DMS153 (cell line): Measurements from ENCODE around the gene B4GALNT4.
"Not testable (repeated sequence)": the region's sequence is repeated elsewhere in the genome, so short reads cannot be mapped to it uniquely, and the experiment has no call there.

ENCODE experiments used
- DNase-seq: peaks from one replicate; lab custom pipeline; 2025; lab: John Stamatoyannopoulos, UW

The B4GALNT4 gene

DNA sequence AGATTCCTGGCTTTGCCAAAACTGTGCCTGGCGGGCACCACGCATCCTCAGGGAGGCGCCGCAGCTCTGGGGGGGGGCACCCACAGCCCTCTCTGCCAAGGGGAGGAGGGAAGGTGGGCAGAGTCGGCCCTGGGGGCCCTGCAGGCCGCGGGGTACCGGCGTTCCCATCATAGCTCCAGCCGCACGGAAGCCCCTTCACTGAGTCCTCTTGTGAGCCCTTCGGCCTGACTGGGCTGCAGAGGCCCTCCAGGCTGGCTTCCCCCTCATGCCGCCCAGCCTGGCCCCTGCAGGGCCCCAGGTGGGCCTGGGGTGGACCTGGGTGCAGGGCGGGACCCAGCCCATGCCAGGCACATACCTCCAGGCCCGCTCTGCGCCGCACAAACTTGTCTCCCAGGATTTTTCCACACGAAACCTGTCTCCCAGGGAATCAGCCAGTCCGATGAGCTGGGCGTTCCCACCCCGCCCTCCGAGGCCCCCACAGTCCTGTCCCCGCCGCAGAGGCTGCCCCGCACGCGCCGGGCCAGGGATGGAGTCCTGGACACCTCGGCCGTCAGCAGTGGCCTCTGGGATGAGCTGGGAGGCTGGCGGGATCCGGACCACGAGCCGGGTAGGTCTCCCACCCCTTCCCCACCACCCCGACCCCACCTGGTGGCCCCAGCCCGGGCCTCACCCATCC is 22.9 kb downstream of the B4GALNT4 start:
- DNase-seq, result no peak

DNA sequence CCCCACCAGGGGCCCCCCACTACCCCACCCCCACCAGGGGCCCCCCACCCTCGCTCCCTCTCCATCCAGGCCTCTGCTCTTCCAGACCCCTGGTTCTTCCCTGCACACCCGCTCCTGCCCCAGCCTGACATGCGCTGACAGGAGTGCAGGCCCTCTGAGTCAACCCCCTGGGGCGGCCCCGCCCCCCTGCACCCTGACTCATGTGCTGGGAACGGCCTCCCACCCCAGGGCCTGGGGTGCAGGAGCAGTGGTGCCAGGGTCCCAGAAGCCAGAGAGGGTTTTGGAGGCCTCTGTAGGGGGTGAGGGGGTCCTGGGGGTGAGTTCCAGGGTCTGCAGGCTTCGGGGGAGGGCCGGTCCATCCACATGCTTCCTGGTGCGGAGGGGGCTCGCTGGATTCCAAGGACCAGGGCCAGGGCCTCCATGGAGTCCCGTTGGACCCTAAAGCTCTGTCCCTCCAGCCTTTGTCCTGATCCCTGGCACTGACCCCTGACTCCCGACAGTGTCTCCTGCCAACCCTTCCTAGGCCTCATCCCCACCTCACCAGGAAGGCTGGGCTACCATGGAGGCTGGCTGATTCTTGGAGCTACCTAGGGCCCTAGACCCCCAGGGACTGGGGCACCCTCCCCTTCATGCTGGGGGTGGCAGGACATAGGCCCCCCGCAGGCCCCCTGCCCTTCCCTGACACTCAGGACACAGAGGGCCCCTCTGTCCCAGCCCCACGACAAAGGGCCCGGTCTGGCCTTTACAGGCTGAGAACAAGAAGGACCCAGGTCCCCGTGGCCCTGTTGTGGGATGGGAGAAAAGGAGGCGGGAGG is 24.1 kb downstream of the B4GALNT4 start:
- no peak for DNase-seq

- DNase-seq, result peak; percentile 64
Measured at GRCh38 chr11:394034-394857, 24.9 kb downstream of the B4GALNT4 start, which contains the start of gene PKP3. Gene PKP3, plus strand, starts transcription at chr11:394209. Its CDS starts 84 bp downstream, at chr11:394293.

GRCh38 chr11:394858-395655 is 25.8 kb downstream of the B4GALNT4 start:
- no peak for DNase-seq

- no peak for DNase-seq
Measured at GRCh38 chr11:395866-396265, 26.6 kb downstream of the B4GALNT4 start.

DNA sequence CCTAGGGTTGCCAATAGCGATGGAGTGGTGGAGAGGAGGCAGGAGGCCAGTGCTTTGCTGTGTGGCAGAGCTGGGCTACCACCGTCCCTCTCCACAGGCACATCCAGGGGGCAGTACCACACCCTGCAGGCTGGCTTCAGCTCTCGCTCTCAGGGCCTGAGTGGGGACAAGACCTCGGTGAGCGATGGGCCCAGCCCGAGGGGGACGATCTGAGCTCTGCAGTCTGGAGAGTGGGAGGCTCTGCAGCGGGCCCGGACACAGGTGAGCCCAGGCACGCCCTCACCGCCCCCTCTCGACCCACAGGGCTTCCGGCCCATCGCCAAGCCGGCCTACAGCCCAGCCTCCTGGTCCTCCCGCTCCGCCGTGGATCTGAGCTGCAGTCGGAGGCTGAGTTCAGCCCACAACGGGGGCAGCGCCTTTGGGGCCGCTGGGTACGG is 27.2 kb downstream of the B4GALNT4 start:
- DNase-seq, result no peak

GRCh38 chr11:396948-397548 is 27.7 kb downstream of the B4GALNT4 start:
- no peak for DNase-seq

GRCh38 chr11:398826-399225 is 29.5 kb downstream of the B4GALNT4 start:
- no peak for DNase-seq

- no peak for DNase-seq
Measured at GRCh38 chr11:399731-400211, 30.5 kb downstream of the B4GALNT4 start.

DNA sequence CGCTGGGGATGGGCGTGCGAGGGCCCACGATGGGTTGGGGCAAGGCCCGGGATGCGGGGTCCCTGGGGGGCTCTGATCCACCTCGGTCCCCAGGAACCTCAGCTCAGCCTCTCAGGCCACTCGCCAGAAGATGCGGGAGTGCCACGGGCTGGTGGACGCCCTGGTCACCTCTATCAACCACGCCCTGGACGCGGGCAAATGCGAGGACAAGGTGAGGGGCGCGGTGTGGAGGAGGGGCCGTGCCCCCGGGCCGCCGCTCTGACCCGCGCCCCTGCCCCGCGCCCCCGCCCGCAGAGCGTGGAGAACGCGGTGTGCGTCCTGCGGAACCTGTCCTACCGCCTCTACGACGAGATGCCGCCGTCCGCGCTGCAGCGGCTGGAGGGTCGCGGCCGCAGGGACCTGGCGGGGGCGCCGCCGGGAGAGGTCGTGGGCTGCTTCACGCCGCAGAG is 31.0 kb downstream of the B4GALNT4 start:
- DNase-seq, result no peak

- not testable (repeated sequence) for DNase-seq
Measured at GRCh38 chr11:401196-401595, 31.9 kb downstream of the B4GALNT4 start.

- DNase-seq, result no peak
Measured at GRCh38 chr11:403021-403760, 33.9 kb downstream of the B4GALNT4 start.

GRCh38 chr11:403761-404431 is 34.6 kb downstream of the B4GALNT4 start:
- DNase-seq, result no peak

DNA sequence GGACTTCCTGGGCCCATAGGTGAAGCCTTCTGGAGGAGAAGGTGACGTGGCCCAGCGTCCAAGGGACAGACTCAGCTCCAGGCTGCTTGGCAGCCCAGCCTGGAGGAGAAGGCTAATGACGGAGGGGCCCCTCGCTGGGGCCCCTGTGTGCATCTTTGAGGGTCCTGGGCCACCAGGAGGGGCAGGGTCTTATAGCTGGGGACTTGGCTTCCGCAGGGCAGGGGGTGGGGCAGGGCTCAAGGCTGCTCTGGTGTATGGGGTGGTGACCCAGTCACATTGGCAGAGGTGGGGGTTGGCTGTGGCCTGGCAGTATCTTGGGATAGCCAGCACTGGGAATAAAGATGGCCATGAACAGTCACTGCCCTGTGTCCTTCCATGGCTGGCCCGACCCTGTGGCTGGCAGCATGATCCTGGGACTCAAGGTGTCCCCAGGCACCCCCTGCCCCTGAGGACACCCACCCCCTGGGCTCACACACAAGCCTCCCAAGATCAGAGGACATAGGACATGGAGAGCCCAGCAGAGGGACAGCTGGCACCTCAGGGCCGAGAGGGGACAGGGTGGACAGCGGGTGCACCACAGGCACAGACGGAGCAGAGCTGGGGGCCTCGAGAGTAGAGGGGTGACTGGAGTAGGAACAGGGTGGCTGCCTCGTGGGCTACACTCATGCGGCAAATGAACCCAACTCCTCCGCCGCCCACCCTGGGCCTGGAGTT is 35.4 kb downstream of the B4GALNT4 start:
- DNase-seq, result no peak

- no peak for DNase-seq
Measured at GRCh38 chr11:405323-405953, 36.1 kb downstream of the B4GALNT4 start.

GRCh38 chr11:405954-406795 is 36.9 kb downstream of the B4GALNT4 start:
- DNase-seq, result no peak
